SK-N-DZ (cell line): Measurements from ENCODE around the gene MUTYH. TPM values are rescaled to one million over a fixed set of nuclear protein-coding genes. Genes with fewer than 3 reads are reported as not detected.
"Not testable (repeated sequence)": the region's sequence is repeated elsewhere in the genome, so short reads cannot be mapped to it uniquely, and the experiment has no call there.

Source experiments
- DNase-seq: peaks from one replicate; pipeline ENCODE4 v3.0.0-alpha.2; 2015; ENCODE audit warnings: low spot score
- polyA plus RNA-seq, 2 experiments: library from polyadenylated mRNA; depleted of rRNA; stranded (reverse); fragments of >200 nt; gene quantifications; 2 replicates each; pipeline ENCODE4 v1.2.3, GENCODE V29; 2014

Gene MUTYH
- polyA plus RNA-seq (2014; cell fraction: cytosol; rRNA removed), result 48.8 and 50.5 TPM in 2 replicates
- polyA plus RNA-seq (2014; cell fraction: nucleus; rRNA removed), result 267 and 319 TPM in 2 replicates

- DNase-seq, result peak; percentile 92
Measured at GRCh38 chr1:45339789-45340558, at the start of gene MUTYH, which contains the start of gene TOE1. Gene MUTYH (minus strand): TSS chr1:45340440. CDS start chr1:45334505, 5,935 bp downstream. Gene TOE1 (plus strand): TSS chr1:45340170. CDS start chr1:45340253, 83 bp downstream.

DNA sequence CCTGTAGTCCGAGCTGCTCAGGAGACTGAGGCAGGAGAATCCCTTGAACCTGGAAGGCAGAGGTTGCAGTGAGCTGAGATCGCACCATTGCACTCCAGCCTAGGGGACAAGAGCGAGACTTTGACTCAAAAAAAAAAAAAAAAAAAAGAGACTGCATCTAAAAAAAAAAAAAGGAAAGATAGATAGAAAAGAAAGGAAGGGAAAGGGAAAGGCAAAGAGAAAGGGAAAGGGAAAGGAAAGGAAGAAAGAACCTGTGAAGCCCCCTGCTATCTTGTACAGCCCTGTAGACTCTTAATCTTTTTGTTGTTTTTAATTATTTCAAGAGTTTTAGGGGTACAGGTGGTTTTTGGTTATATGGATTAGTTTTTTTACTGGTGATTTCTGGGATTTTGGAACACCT lies 46.0 kb upstream of the MUTYH start:
- DNase-seq, result no peak

- no peak for DNase-seq
Measured at GRCh38 chr1:45385302-45385701, 45.1 kb upstream of the MUTYH start.

GRCh38 chr1:45384213-45384612 lies 44.0 kb upstream of the MUTYH start:
- DNase-seq, result not testable (repeated sequence)

GRCh38 chr1:45383191-45383590 lies 43.0 kb upstream of the MUTYH start:
- DNase-seq, result no peak

- no peak for DNase-seq
Measured at GRCh38 chr1:45381243-45381642, 41.0 kb upstream of the MUTYH start.

DNA sequence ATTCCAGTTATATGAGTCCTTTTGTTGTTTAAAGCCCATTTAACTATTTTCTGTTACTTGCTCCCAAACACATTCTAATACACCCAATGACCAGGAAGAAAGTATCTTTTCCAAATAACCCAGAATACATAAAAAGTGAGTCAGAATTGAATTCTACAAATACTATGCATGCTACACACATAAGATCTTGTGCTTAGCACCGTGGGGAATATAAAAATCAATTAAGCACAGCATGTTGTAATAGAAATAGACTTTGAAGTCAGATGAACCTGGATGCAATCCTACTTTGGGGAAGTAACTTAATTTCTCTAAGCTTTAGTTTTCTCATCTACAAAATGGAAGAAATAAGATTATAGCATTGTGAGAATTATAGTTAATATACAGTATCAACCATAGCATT lies 40.5 kb upstream of the MUTYH start:
- no peak for DNase-seq

- DNase-seq, result no peak
Measured at GRCh38 chr1:45380125-45380524, 39.9 kb upstream of the MUTYH start.

DNA sequence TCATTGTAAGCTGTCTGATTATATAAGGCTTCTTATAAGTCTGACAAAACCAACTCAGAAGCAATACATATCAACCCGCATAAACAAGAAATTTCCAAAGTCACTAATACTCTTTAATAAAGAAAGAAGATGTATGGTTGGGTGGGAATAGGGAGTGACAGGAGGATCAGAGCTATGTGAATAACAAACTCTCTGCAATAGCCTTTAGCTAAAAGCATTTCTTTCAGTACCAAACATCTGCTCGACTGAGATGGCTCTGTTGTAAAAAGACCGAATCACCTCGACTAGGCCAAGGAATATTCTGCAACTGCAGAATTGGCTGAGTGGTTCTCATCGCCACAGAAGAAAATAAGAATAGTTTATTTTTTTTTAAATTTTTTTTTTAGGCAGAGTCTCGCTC lies 39.3 kb upstream of the MUTYH start:
- DNase-seq, result no peak

GRCh38 chr1:45378184-45378583 lies 37.9 kb upstream of the MUTYH start:
- DNase-seq, result no peak

DNA sequence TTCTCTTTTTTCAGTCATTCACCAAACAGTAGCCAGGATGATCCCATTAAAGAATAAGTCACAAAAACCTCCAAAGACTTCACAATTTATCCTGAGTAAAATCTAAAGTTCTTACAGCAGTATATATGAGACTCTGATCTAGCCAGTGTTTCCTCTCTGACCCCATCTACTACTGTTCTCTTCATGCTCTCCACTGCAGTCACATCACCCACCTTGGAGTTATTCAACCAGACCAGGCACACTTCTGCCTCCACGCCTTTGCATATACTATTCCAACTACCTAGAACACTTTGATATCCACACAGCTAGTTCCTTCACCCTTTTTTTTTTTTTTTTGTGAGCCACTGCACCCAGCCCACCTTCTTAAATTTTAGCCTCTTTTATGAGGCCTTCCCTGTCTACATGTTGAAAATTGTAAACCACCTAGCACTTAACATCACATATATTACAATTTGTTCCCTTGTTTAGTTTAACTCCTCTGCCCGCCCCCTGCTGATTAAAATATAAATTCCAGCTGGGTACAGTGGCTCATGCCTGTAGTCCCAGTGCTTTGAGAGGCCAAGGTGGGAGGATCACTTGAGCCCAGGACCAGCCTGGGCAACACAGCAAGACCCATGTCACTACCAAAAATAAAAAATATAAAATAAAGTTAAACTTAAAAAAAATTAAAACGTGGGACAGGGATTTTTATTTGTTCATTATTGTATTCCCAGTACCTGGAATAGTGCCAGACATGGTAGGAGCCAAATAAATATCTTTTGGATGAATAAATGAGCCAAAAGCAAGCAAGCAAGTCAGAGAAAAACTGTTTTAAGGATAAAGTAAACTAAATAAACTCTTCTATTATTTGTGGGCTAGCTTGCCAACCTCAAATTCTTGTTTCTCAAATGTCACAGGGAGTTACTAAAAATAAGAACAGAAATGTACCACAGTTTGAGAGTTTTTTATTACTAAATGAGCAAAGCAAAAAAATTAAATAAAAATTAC lies 35.2 kb upstream of the MUTYH start:
- no peak for DNase-seq

DNA sequence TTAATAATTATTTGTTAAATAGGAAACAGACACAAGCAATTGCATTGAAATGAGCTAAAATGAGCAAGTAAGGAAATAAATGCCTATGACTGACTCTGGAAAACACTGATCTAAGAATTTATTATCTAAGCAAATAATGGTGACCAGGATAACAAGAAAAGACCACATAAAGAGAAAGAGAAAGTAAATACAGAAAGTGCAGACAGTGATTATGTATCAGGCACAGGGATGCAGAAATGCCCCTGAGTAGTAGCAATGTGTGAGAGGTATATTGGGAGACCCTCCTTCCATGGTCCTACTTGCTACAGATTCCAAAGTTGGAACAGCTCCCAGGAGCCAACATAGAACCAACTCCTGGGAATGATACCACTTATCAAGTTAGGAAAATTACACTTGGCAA lies 33.3 kb upstream of the MUTYH start:
- no peak for DNase-seq

- DNase-seq, result no peak
Measured at GRCh38 chr1:45370575-45370974, 30.3 kb upstream of the MUTYH start.

DNA sequence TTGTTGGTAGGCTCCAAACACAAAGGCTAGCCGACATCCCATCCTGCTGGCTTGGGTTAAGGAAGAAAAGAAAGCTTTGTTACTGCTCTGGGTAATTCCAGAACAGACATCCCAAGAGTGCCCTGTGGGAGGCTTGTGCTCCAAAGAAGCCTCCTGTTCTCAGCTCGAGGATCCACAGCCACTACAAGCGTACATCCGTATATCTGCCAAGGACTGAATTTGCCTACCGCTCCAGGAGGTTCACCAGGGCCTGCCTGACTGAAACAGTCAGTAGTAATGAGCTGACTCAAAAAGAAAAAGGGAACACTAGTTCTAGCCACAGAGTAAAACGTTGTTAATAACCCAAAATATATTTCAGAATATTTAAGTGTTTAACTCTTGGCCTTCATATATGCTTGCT lies 24.8 kb upstream of the MUTYH start:
- DNase-seq, result no peak

DNA sequence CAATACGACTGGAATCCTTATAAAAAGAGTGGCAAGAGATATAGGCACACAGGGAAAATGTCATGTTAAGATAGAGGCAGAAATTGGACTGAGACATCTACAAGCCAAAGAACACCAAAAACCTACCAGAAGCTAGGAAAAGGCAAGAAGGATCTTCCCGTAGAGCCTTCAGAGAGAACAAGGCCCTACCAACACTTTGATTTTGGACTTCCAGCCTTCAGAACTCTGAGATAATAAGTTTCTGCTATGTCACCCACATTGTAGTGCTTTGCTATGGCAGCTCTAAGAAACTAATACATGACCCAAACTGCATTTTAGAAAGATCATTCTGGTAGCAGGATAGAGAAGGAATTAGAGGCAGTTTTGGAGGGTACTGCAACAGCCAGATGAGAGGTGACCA lies 24.1 kb upstream of the MUTYH start:
- DNase-seq, result no peak

- DNase-seq, result not testable (repeated sequence)
Measured at GRCh38 chr1:45360981-45361380, 20.7 kb upstream of the MUTYH start.

DNA sequence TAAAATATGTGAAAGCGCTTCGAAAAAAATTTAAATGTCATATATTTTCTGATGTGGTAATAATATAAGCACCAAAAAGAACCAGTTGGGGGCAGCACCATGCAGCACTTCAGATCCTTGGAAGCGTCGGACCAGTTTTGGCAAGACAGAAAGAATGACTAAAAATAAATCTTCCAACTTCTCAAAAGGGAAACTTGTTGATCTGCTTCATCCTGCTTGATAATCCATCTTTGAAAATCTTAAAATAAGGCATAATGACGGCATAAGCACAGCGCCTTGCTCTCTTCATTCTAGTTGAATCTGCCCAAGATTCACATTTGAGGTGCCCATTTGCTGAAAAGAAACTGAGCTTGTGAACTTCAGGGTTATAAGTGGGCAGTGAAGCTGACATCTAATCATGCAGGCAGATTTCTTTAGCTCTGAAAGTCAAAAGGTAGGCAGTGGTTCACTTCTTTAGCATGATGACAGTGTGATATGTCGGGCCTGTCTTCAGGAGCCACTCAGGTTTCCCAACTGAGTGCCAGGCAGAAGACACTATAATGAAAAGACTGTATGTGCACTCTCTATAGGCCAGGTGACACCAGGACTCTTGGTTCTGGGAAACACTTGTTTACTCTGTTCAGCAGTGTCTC lies 19.8 kb upstream of the MUTYH start:
- DNase-seq, result peak; percentile 21

- DNase-seq, result no peak
Measured at GRCh38 chr1:45356186-45356585, 15.9 kb upstream of the MUTYH start.

GRCh38 chr1:45355683-45356082 lies 15.4 kb upstream of the MUTYH start:
- DNase-seq, result no peak

- no peak for DNase-seq
Measured at GRCh38 chr1:45354838-45355237, 14.6 kb upstream of the MUTYH start.

DNA sequence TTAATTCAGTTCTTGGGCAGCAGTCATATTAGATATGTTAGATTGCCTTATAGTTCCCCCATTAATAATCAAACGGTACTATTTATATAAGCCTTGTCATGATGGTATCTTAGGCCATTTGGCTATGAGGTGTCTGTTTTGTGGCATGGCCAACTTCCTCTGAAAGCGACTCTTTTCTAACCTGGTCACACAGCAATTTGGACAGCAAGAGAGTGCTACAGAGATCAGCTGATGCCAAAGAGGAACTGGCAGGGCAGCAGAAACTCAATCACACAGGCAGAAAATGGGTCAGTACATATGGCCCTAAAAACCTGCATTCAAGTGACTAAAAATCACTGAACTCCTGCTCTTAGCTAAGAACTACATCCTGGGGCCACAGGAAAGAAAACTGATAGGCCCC lies 13.4 kb upstream of the MUTYH start:
- no peak for DNase-seq

DNA sequence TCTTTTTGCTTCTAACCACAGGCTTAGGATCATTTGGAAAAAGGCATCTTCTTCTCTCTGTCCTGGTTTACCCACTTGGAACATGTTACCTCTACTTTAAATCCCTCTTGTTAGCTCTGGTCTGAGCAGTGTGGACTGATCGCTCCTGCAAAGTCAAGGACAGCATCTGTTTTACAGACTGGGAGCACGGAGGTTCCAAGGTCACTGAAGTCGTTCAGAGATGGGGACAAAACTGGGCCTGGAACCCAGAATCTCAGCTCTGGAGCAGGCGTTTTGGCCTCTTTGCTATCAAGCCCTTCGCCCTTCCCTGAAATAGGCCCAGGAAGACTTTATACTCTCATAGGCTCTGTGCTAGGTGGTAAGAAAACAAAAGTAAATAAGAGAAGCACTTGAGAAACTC lies 11.3 kb upstream of the MUTYH start:
- no peak for DNase-seq
